OCI-LY3 (cell line): ENCODE data around the gene GSTCD.

Experiments used
- H2AFZ ChIP-seq: fragments of 200-600, 300-600 bp; shearing (Covaris generic); 2 replicates; pipeline ENCODE4 v1.6.0; 2014; ENCODE audit warnings: antibody characterized with exemption, low read depth, low read length
- H3K27ac ChIP-seq: fragments of 200-600, 300-600 bp; sonication (generic); 2 replicates; pipeline ENCODE4 v1.5.1; 2014; ENCODE audit warnings: mild to moderate bottlenecking, low read length, moderate library complexity, mixed read lengths
- H3K27me3 ChIP-seq: fragments of 200-600, 300-600 bp; sonication (generic); 2 replicates; pipeline ENCODE4 v1.6.1; 2014; ENCODE audit warnings: low read depth, low read length, mixed read lengths
- H3K36me3 ChIP-seq: fragments of 200-600, 300-600 bp; sonication (generic); replicated peaks from 2 replicates; pipeline ENCODE3; 2014; ENCODE audit warnings: low read depth, low read length, mixed read lengths
- H3K4me1 ChIP-seq: fragments of 300-600, 200-600 bp; sonication (generic); 2 replicates; pipeline ENCODE4 v1.6.1; 2014; ENCODE audit warnings: low read length, mixed read lengths
- H3K4me2 ChIP-seq: fragments of 200-600, 300-600 bp; sonication (generic); 2 replicates; pipeline ENCODE4 v1.6.1; 2014; ENCODE audit warnings: low read length, mixed read lengths
- H3K4me3 ChIP-seq: fragments of 300-600, 200-600 bp; sonication (generic); 2 replicates; pipeline ENCODE4 v1.5.1; 2014; ENCODE audit warnings: antibody characterized with exemption, mild to moderate bottlenecking, low read length, moderate library complexity
- H3K79me2 ChIP-seq: fragments of 300-600, 200-600 bp; shearing (Covaris generic); 2 replicates; pipeline ENCODE4 v1.6.1; 2014; ENCODE audit warnings: mild to moderate bottlenecking, low read length, mixed read lengths
- H3K9ac ChIP-seq: fragments of 300-600, 200-600 bp; shearing (Covaris generic); 2 replicates; pipeline ENCODE4 v1.6.0; 2014; ENCODE audit warnings: mild to moderate bottlenecking, low read length, moderate library complexity
- H3K9me3 ChIP-seq: fragments of 200-600, 300-600 bp; shearing (Covaris generic); 2 replicates; pipeline ENCODE4 v1.6.1; 2014; ENCODE audit warnings: low read length, mixed read lengths; ENCODE audit not compliant: insufficient read depth
- H4K20me1 ChIP-seq: fragments of 200-600, 300-600 bp; sonication (generic); 2 replicates; pipeline ENCODE4 v1.6.1; 2016; ENCODE audit warnings: low read length, mixed read lengths; ENCODE audit not compliant: insufficient read depth
- EZH2phosphoT487 ChIP-seq: fragments of 200-600 bp; shearing (Covaris generic); IDR thresholded peaks from 2 replicates; pipeline ENCODE4 v1.6.1; 2018; ENCODE audit warnings: antibody characterized with exemption, mixed run types, low read depth
- TF ChIP-seq, protein P1 (sequence below): fragments of 200-600, 300-600 bp; sonication (generic); IDR thresholded peaks from 2 replicates; pipeline ENCODE4 v1.5.1; 2014; ENCODE audit warnings: antibody characterized with exemption, low read length, low read depth

Gene GSTCD

DNA sequence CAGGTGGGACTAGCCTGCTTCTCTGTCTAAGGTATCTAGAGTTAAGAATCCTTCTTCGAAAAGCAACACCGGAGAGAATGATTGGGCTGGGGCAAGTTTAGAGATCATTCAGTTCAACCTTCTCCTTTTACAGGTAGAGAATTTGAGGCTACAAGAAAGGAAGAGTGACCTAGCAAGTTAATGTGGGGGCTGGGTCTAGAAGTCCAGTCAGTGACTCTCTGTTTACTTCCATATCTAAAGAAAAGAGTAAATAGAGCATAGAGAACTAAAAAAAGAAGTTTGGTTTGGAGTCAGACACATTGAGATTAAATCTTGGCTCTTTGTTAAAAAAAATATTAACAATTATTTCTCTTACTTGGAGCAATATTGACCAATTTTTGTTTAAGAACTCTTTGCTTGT, 122.6 kb downstream of the GSTCD start:
- no peaks in the 10 kb centered on the region for H3K9me3 ChIP-seq
- TF ChIP-seq, protein P1, sequence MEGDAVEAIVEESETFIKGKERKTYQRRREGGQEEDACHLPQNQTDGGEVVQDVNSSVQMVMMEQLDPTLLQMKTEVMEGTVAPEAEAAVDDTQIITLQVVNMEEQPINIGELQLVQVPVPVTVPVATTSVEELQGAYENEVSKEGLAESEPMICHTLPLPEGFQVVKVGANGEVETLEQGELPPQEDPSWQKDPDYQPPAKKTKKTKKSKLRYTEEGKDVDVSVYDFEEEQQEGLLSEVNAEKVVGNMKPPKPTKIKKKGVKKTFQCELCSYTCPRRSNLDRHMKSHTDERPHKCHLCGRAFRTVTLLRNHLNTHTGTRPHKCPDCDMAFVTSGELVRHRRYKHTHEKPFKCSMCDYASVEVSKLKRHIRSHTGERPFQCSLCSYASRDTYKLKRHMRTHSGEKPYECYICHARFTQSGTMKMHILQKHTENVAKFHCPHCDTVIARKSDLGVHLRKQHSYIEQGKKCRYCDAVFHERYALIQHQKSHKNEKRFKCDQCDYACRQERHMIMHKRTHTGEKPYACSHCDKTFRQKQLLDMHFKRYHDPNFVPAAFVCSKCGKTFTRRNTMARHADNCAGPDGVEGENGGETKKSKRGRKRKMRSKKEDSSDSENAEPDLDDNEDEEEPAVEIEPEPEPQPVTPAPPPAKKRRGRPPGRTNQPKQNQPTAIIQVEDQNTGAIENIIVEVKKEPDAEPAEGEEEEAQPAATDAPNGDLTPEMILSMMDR = no peak
- TF ChIP-seq EZH2phosphoT487 = no peak
- H3K4me1 ChIP-seq = no peaks in the 10 kb centered on the region
- H3K27me3 ChIP-seq = no peaks in the 10 kb centered on the region
- H3K27ac ChIP-seq = no peak overlapping the region
- H3K79me2 ChIP-seq = no peaks in the 10 kb centered on the region
- no peak overlapping the region for H3K4me3 ChIP-seq
- H4K20me1 ChIP-seq = no peaks in the 10 kb centered on the region
- H3K4me2 ChIP-seq = no peak overlapping the region
- H2AFZ ChIP-seq = no peak overlapping the region
- H3K36me3 ChIP-seq = peaks cover 10% of the 10 kb centered on the region
- H3K9ac ChIP-seq = no peak overlapping the region

GRCh38 chr4:105835177-105835576, 126.6 kb downstream of the GSTCD start:
- no peak overlapping the region for H3K27ac ChIP-seq
- TF ChIP-seq, protein P1 = no peak
- no peak for TF ChIP-seq EZH2phosphoT487
- no peak overlapping the region for H2AFZ ChIP-seq
- H3K4me2 ChIP-seq = no peak overlapping the region
- H3K4me3 ChIP-seq = no peak overlapping the region
- no peak overlapping the region for H3K9ac ChIP-seq
- no peaks in the 10 kb centered on the region for H3K79me2 ChIP-seq
- H4K20me1 ChIP-seq = no peaks in the 10 kb centered on the region
- H3K4me1 ChIP-seq = no peaks in the 10 kb centered on the region
- no peaks in the 10 kb centered on the region for H3K27me3 ChIP-seq
- peaks cover 27% of the 10 kb centered on the region for H3K36me3 ChIP-seq
- no peaks in the 10 kb centered on the region for H3K9me3 ChIP-seq

GRCh38 chr4:105836537-105836936, 128.0 kb downstream of the GSTCD start:
- no peaks in the 10 kb centered on the region for H3K27me3 ChIP-seq
- H3K4me2 ChIP-seq = no peak overlapping the region
- no peaks in the 10 kb centered on the region for H4K20me1 ChIP-seq
- H3K79me2 ChIP-seq = no peaks in the 10 kb centered on the region
- no peak for TF ChIP-seq EZH2phosphoT487
- TF ChIP-seq, protein P1 = no peak
- H3K4me3 ChIP-seq = no peak overlapping the region
- H3K4me1 ChIP-seq = no peaks in the 10 kb centered on the region
- no peaks in the 10 kb centered on the region for H3K9me3 ChIP-seq
- H3K9ac ChIP-seq = no peak overlapping the region
- no peak overlapping the region for H2AFZ ChIP-seq
- no peak overlapping the region for H3K27ac ChIP-seq
- H3K36me3 ChIP-seq = peaks cover 30% of the 10 kb centered on the region

- Histone ChIP-seq H3K4me3 (no peak overlapping the region), H3K9ac (no peak overlapping the region), H4K20me1 (no peaks in the 10 kb centered on the region)
Observed at GRCh38 chr4:105837037-105837436, 128.5 kb downstream of the GSTCD start.

More at GRCh38 chr4:105837037-105837436, 128.5 kb downstream of the GSTCD start:
- TF ChIP-seq, protein P1 = no peak
- no peak for TF ChIP-seq EZH2phosphoT487
- H3K79me2 ChIP-seq = no peaks in the 10 kb centered on the region
- no peak overlapping the region for H3K27ac ChIP-seq
- no peaks in the 10 kb centered on the region for H3K4me1 ChIP-seq
- no peaks in the 10 kb centered on the region for H3K9me3 ChIP-seq
- peaks cover 31% of the 10 kb centered on the region for H3K36me3 ChIP-seq
- no peaks in the 10 kb centered on the region for H3K27me3 ChIP-seq
- H3K4me2 ChIP-seq = no peak overlapping the region
- no peak overlapping the region for H2AFZ ChIP-seq
